GM19240 (cell line): ENCODE data around the gene KANSL1.

Source experiments
- DNase-seq: peaks from one replicate; pipeline ENCODE4 v3.0.0; 2011; ENCODE audit warnings: low spot score; ENCODE audit not compliant: insufficient read length

KANSL1 gene

DNA sequence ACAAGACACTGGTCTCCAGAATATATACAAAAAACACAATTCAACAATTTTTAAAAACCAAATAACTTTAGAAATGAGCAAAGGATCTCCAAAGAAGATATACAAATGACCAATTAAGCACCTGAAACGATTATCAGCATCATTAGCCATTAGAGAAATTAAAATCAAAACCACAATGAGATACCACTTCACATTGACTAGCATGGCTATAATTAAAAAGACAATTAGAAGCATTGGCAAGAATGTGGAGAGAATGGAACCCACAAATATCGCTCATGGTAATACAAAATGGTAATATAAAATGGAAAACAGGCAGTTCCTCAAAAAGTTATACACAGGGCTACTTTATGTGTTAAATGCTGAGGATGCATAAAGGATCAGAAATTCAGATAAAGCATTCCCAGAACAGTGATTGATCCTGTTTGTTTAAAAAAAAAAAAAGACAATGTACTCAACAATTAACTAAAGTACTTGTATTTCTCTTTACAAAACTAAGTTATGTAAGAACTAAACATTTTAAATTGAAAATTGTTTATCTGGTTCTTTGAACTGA is 52.5 kb downstream of the KANSL1 start:
- no peak for DNase-seq

DNA sequence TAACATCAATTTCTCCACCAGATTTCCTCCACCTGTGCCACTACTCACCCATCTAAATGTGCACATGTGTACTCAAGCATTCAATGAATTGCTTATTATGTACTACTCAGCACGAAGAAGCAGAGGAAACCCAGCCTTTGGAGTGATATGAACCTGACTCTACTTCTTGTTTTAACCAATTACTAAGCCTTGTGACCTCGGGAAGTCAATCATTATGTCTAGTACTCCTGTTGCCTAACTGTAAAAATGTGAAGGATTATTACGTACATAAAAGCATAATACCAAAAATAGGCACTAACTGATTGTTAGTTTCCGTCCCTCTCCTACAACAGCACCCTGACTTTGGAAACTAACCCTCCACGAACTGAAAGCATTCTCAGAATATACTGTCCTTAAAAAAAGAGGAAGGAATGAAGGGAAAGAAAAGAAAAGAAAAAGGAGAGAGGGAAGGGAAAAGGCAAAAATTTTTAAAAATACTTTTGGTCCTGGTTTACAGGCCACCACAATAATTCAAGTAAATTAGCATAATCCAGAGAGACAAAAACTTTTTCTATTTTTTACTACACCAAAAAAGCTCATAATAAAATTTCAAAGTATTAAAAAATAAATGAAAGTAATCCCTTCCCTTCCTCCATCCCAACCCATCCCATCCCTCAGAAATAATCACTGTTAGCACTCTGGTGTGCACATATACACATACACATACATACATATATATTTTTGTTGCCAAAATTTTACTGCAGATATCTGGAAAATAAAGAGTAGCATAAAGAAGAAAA is 53.6 kb downstream of the KANSL1 start:
- DNase-seq, result no peak

DNA sequence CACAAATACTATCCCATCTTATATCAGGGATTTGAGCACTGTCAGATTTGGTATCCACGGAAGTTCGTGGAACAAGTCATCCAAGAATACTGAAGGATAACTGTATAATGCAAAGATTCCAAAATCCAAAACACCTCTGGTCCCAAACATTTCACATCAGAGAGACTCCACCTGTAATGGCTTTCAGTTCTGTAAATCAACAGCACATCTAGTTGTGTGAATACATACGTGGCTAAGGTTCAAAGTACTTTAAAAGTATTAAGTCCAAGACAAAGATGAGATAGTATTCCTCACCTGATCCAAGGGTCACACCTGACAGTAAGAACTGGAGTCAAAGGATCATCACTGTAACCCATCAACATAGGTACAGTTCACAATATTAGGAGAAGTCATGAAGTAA is 54.8 kb downstream of the KANSL1 start:
- DNase-seq, result no peak

DNA sequence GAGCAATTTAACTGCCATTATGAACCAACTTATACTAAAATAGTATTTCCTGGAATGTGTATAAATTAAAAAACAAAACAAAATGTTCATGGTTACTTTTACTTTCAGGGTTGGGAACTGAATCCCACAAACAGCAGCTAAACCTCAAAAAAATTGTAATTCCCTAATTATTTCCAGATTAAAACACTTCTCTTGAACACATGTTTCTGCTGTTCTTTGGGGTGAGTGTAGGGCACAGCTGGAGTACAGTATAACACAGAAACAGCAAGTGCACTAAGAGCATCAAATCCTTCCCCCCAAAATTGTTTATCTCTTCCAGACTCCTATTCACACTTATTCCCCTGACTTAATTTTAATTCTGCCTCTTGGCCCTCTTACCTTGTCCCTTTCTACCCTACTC is 56.4 kb downstream of the KANSL1 start:
- DNase-seq, result no peak

DNA sequence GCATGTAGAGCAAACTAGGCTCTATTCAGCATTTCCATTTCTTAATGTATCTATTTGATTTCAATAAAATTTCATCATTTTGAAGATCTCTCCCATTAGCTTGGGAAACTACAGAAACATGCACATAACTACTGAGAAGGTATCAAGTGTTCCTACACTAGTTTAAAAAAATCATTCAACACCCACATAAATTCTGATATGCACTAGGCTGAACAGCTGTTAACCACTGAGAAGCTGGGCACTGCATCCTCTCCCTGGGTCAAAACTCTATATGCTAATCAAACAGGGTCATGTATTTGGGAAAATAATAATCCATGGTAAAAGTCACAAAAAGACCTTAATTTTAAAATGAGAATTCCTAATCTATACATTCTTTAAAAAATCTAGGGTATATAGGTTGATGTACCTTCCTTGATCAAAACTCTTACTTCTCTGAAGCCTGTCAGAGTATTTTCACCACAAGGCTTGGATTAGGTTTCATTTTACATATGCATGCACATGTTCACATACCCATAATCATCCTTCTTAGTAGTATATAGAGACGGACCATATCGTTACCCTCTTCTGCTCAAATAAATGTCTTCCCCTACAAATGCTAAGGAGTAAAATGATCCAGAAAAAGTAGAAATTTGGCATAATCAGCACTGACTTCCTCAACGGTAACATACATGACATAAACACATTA is 57.2 kb downstream of the KANSL1 start:
- no peak for DNase-seq

DNA sequence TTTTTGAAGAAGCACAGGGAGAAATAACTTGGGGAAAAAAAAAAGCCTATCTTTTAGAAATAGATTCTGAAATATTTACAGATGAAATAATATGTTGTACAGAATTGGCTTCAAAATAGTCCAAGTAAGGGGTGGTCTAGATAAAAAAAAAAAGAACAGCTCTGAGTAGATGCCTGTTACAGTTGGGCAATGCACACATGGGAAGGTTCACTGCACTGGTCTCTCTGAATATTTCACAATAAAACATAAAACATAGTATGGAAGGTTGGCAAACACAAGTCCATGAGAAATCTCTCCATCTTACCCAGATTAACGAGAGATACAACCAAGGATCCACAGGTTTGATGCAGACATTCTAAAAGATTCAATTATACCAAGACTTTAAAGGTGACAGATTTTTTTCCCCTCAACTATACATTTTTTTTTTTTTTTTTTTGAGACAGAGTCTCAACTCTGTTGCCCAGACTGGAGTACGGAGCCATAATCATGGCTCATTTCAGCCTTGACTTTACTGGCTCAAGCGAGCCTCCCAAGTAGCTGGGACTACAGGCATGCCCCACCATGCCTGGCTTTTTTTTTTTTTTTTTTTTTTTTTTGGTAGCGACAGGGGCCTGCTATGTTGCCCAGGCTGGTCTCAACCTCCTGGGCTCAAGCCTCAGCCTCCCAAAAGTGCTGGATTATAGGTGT is 58.0 kb downstream of the KANSL1 start:
- no peak for DNase-seq

DNA sequence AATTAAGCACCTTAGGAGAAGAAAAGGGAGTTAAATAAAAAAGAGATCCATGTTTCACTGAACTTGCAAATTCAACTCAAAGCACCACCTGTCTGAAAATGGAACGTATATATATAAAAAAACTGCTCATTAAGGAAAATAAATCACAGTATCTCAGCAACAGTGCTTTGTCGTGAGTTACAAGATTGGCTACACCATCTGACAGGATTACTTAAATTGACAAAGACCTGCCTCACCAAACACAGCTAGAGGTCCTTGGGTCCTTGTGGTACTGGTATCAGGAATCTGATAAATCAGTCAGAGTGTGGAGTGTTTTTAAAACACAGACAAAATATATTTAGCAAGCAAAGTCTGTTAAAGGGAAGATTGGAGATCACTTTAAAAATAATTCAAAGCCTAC is 63.9 kb downstream of the KANSL1 start:
- DNase-seq, result no peak

DNA sequence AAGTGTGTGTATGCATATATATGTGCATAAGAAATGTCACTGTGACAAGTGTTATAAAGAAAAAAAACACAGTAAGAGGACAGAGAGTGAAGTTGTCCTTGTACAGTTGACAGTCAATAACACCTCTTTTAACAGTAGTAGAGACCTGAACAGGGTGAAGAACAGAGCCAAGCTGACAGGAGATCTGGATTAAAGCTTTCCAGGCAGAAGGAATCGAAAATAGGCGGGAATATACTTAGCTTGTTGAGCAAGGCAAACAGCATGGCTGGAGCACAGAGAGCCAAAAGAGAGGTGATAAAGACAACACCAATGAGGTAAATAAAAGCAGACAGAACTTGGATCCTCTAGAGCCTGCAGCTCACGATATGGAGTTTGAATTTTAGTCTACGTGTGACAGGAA is 64.8 kb downstream of the KANSL1 start:
- no peak for DNase-seq

DNA sequence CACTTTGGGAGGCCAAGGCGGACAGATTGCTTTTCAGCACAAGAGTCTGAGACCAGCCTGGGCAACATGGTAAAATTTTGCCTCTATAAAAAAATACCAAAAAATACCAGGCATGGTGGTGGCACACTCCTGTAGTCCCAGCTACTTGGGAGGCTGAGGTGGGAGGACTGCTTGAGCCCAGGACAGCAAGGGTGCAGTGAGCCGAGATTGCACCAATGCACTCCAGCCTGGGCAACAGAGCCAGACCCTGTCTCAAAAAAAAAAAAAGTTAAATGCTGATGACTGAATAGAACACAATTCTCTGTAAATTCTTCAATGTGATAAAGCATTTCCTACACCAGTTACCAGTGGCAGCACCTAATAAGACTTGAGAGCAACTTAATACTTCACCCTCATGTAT is 65.7 kb downstream of the KANSL1 start:
- DNase-seq, result no peak

DNA sequence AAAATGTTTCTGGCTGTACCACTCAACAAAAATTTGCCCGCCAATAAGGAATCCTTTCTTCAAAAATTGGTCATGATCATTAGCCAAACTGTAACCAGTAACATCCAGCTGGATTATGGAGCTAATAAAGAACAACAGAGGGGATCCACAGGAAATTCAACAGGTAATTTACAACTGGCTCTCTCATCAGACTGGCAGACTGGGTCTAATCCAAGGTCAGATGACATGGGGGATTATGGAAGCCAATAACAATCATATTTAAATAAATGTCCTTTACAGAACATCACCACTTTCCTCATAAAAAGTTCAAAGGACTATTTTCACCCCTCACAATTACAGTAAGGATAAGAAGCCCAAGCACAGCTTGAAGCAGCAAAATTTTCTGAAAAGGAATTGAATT is 66.4 kb downstream of the KANSL1 start:
- DNase-seq, result no peak

DNA sequence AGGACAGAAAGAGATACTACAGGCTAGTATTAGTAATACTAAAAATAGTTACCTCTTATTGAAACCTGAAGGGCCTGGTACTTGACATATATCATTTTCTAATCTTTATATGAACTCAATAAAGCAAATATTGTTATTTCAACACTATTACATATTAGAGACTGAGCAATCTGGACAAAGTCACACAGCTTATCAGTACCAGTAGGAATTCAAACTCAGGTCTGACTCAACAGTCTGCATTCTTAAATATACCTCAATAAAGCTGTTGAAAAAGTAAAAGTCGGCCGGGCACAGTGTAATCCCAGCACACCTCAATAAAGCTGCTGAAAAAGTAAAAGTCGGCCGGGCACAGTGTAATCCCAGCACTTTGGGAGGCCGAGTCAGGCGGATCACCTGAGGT is 67.4 kb downstream of the KANSL1 start:
- DNase-seq, result no peak

DNA sequence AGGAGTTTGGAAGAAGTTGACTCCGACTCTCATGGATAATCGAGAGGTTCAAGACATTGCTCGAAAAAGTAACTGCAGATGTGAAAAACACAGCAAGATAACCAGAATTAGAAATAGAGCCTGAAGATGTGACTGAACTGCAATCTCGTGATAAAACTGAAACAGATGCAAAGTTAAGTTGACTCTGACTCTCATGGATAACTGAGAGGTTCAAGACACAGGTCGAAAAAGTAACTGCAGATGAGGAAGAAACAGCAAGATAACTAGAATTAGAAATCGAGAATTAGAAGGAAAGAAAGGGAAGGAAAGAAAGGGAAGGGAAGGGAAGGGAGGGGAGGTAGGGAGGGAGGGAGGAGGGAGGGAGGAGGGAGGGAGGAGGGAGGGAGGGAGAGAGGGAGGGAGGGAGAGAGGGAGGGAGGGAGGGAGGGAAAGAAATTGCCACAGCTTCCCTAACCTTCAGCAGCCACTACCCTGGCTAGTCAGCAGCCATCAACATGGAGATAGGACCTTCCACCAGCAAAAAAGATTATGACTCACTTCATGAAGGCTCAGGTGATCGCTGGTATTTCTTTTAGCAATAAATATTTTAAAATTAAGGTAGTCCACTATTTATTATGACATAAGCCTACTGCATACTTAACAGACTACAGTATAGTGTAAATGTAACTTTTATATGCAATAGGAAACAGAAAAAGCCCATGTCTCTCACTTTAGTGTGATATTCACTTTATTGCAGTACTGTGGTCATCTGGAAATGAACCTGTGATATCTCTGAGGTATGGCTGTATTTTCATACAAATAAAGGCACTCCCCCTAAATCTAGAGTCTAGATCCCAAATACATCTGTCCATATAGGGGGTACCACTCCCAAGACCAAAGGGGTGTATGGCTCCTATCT is 68.3 kb downstream of the KANSL1 start:
- DNase-seq, result no peak

DNA sequence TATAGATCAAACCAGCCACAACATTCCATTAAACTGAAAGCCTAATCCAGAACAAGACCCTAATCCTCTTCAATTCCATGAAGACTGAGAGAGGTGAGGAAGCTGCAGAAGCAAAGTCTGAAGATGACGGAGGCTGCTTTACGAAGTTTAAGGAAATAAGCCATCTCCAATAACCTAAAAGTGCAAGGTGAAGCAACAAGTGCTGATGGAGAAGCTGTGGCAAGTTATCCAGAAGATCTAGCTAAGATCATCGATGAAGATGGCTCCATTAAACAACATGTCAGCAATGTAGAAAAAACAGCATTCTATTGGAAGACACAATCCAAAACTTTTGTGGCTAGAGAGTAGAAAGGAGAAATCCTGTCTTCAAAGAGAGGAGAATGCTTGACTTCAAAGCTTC is 69.6 kb downstream of the KANSL1 start:
- no peak for DNase-seq

DNA sequence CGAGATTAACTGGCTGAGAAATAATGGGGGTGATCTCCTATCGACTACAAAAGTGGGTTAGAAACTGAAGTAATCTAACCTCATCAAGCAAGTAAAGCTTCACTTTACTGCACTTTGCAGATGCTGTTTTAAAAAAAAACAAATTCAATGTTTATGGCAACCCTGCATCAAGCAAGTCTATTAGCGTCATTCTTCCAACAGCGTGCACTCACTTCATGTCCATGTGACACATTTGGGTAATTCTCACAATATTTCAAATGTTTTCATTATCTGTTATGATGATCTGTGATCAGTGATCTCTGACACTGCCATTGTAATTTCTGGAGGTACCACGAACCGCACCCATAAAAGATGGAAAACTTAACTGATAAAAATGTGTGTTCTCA is 70.8 kb downstream of the KANSL1 start:
- DNase-seq, result no peak

DNA sequence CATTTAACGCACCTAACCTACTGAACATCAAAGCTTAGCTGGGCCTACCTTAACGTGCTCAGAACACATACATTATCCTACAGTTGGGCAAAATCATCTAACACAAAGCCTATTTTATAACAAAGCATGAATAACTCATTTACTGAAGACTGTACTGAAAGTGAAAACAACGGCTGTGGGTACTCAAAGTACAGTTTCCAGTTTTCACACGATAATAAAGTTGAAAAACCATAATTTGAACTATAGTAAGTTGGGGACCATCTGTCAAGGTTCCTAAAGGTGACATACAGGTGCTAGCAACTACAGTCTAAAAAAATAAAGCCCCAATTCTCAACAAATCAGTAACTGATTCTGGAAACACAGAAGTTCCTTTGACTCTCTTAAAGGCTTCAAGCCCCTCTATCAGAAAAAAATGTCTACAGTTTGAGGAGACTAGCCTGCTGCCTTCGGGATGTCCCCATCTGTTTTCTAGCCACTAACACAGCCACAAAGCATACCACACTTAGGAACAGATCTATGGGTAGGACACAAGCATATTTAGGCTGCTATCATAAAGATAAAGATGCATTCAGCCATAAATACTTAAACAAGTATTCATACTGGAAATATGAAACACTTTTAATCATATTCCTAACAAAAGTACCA is 71.3 kb downstream of the KANSL1 start:
- DNase-seq, result no peak

DNA sequence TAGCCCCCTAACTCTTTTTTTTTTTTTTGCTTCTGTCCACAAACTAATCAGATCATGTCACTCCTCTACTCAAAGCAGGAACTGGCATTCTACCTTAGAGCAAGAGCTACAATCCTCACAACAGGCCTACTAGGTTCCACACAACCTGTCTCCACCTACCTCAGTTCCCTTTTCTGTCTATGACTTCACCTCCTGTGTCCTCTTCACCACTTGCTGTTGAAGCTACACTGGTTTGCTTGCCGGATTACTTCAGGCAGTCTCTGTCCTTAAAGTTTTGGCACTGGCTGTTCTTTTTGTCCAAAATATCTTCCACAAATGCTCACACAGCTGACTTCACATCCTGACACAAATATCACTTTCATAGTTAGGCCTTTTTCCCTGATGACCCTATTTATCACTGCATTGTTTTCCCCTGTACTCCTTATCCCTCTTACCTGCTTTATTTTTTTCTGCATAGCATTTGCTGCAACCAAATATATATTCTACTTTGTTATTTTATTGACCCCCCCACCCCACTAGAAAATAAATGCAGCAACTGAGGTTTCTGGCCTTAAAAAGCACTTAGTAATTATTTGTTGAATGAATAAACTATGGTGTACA is 72.0 kb downstream of the KANSL1 start:
- no peak for DNase-seq

DNA sequence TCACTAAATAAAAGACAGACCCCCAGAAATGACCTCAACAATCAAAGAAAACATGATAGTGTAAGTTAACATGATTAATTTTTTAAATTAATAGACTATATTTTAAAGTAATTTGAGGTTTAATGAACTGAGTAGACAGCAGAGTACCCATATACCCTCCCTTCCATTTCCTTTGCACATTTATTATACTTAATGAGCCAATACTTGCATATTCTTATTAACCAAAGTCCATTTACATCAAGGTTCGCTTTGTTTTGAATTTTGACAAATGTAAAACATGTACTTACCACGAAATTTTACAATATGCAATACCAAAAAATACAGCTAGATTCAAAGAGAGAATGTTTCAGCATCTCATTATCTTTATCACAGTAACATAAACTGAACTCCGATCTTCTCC is 72.7 kb downstream of the KANSL1 start:
- DNase-seq, result no peak

DNA sequence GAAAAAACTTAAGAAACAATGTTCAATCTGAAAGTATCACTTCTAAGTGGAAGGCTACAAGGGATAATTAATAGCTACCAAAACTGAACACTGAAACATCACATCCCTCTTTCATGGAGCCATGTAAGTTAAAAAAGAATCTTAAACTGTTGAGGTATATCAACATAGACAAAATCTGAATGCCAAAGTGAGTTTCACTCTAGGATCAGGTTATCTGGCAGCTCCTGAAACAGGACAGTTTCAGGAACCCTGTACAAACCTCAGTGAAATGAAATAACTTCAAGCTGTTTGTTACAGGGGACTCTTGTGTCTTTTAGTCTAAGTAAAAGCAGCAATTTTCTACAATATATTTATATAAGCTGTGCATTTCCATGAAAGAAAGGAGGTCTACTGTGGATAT is 73.2 kb downstream of the KANSL1 start:
- DNase-seq, result no peak

DNA sequence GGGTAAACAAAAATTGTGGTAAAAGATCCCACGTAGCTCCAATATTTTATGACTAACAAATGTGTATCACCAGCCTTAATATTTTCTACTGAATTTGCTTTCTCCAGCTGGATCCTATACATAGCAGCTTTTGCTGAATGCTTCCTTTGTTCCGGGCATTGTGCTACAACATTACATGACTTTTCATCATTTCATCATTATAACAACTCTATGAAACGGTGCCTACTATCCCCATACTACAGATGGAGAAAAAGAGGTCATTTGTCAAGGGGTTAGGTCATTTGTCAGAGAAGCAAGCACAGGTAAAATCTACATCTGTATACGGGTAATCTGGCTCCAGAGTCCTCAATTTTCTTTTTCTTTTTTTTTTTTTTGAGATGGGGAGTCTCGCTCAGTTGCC is 74.3 kb downstream of the KANSL1 start:
- DNase-seq, result no peak
